NOMO-1 treated with DMSO at 0.1 percent for 48 hours (cell line): ENCODE measurements around the gene LMF1.
"Not testable (repeated sequence)": the region's sequence is repeated elsewhere in the genome, so short reads cannot be mapped to it uniquely, and the experiment has no call there.

Experiments
- DNase-seq: peaks from one replicate; lab custom pipeline; 2025; ENCODE audit not compliant: unreplicated experiment; lab: John Stamatoyannopoulos, UW

LMF1 gene

DNA sequence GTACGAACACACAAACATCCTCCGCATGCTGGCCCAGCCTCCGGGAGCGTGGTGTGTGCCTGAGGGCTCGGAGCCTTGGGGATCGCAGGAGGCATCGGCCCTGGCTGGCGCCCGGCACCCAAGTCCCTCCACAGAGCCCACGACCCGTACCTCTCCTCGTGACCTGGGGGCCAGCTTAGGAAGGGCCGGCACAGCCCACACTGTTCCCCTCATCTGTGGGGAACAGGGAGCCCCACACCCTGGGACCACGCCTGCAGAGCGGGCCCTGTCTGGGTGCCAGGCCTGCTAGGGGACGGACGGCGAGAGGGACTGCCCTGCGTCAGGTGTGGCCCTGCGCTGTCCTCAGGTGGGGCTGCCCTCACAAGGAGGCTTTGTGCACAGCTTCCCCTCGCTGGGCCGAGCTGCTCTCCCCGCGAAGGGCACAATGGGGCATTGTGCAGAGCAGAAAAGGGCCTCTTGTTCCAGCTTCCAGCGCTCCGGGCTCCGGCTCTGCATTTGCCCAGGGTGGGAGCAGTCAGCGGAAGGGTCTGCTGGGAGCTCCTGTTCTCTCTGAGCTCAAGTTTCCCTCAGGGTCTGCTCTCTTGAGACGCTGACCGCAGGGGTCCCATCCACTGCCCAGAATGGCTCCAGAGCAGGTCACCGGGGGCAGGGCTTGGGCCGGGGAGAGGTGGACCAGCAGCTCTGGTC lies 1.7 kb upstream of the LMF1 start:
- no peak for DNase-seq

GRCh38 chr16:971981-972315 lies 1.2 kb upstream of the LMF1 start:
- no peak for DNase-seq

- DNase-seq: no peak
These were observed 760 bp upstream of the LMF1 start for GRCh38 chr16:971582-971905.

GRCh38 chr16:970386-970765 lies 408 bp downstream of the LMF1 start:
- no peak for DNase-seq

- DNase-seq: no peak
These were observed 1.0 kb downstream of the LMF1 start for GRCh38 chr16:969508-970385.

DNA sequence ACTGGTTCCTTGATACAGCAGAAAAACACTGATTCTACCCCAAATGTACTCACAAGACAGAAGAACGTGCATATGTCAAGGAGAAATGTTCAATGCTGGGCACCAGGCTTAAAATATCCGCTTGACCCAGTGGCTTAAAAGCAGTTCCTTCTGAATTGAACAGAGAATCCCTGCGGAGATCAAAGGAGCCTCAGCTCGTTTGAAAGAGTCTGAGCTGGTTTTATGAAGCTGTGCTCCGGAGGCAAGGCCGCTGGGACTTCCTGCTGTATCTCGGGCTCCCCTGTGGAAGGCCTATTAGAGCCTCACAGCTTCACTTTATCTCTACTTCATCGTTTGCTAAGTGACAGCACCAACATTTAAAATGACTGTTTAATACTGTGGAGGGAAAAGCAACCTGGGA lies 2.2 kb downstream of the LMF1 start:
- DNase-seq: no peak

- DNase-seq: no peak
These were observed 3.1 kb downstream of the LMF1 start for GRCh38 chr16:967546-968295.

GRCh38 chr16:967077-967541 lies 3.7 kb downstream of the LMF1 start:
- no peak for DNase-seq

GRCh38 chr16:966505-966904 lies 4.3 kb downstream of the LMF1 start:
- DNase-seq: no peak

DNA sequence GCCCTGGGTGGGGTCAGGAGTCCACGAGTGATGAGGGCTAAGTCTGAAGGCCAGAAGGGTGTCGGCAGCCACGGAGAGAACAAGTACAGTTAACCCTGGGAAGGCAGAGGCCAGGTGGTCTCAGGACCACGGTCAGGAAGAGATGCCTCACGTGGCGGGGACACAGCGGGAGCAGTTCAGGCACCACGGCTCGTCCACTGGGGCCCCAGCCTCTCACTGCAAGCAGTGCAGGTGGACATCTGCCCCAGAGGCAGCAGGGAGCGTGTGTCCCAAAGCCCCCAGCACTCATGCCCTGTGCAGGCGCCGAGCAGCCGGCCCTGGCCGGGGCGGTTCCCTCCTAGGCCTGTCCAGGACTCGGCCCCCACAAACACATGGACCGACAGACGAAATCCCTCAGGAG lies 4.7 kb downstream of the LMF1 start:
- no peak for DNase-seq

DNA sequence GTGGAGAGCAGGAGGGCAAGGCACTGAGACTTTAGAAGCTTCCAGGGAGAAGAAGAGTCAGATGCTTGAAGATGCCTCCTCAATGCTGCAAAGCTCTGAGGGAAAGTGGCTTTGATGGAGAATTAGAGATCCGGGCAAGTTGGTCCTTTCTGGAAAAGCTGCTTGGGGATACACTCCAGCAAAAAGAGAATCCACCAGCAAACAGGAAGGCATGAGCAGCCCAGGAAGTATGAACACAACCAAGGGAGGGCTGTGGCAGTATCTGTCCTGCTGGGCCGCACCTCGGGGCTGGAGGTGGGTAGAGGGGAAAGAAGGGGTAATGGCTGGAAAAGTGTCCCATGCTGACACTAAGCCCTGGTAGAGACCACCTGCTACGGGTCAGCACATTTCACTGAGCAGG lies 5.3 kb downstream of the LMF1 start:
- DNase-seq: no peak

DNA sequence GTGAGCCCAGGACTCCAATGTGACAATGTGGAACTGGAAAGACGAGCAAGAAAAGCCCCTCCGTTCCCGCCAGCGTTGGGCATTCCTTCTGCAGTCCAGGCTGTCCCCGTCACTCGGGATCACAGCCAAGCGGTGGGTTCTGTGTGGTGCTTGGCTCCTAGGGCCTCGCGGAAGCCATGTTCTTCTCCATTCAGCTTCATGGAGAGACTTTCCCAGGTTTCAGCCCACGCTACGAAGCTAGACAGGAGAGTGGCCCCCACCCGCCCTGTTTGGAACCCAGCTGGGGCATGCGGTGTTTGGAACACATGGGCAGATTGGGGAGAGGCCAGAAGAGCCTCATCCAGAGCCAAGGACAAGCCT lies 5.8 kb downstream of the LMF1 start:
- DNase-seq: no peak

- DNase-seq: no peak
These were observed 6.3 kb downstream of the LMF1 start for GRCh38 chr16:964356-965035.

DNA sequence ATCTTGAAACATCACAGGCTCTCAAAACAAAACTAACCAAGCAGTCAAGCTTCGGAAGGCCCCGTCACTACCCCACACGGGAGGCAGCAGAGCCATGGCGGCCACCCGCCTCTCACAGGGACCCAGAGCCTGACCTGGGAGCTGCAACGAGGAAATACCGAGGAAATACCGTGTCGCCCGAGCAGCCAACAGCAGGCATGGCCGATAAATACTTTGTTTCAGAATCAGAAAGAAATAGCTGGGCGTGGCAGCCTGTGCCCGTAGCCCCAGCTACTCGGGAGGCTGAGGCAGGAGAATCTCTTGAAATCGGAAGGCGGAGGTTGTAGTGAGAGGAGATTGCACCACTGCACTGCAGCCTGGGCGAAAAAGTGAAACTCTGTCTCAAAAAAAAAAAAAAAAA lies 6.9 kb downstream of the LMF1 start:
- DNase-seq: no peak

DNA sequence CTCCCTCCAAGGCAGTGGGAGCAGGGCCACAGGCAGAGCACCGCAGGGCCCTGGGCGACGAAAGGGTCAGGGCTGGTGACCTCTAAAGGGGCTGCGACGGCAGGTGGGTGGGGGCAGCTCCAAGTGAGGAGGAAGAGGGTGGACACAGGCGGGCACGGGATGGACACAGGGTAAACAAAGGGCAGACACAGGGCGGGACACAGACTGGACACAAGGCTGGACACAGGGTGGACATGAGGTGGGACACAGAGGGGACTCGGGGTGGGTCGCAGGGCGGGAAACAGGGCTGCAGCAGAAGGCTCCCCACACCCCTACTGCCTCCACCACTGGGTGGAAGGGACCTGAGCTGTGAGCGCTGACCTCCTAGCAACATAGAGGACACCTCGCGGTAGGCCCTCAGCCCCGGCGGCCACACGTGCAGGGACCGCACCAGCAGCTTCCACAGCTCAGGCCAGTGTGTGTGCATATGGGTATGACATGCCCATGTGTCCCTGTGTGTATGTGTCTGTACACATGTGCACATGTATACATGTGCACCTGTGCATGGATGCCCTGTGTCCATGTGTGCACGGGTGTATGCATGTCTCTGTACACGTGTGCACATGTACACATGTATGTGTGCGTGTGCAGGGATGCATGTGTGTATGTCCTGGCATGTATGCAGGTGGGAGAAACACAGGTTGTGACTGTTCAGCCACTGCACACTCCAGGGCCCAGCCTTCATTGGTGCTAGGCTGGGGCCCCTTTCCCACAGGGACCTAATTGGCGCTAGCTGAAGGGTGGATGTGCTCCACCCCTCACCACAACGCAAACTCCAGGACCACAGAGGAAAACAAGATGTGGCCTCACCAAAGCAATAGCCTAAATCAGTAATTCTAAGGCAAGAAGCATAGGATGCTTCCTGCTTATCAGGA lies 7.6 kb downstream of the LMF1 start:
- DNase-seq: no peak

DNA sequence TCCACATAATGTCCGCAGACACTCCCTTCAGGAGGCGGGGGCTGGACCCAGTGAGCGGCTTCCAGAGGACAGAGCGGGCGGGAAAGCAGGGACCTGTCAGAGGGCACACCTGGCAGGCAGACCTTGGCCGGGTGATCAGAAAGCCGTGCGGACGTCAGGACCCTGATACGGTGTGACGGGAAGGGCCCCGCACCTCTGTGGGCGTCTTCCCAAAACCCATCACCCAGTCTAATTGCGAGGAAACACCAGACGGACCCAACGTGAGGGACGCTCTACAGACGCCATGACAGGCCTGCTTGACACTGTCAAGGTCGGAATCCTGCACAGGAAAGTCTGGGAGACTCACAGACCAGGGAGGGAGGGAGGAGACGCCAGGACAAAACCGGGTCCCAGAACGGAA lies 8.4 kb downstream of the LMF1 start:
- DNase-seq: no peak

GRCh38 chr16:959232-960040 lies 11.3 kb downstream of the LMF1 start:
- no peak for DNase-seq

- DNase-seq: not testable (repeated sequence)
These were observed 15.0 kb downstream of the LMF1 start for GRCh38 chr16:955766-956165.

- not testable (repeated sequence) for DNase-seq
These were observed 17.0 kb downstream of the LMF1 start for GRCh38 chr16:953818-954217.

DNA sequence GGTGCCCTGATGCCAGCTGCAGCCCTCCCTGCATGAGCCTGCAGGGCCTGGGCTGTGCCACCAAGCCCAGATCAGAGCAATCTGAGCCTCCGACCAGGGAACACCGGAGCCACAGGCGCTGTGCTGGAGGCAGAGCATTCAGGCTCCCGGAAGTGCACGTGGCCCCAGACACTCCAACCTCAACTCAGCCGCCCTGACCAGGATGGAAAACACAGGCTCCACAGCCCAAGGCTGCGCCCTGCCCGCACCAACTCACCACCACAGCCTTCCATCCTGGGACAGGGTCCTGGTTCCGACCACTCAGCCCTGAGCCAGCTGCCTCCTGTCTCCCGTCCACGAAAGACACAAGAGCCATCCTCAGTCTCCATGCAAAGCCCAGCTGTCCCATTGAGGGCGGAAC lies 18.5 kb downstream of the LMF1 start:
- DNase-seq: no peak
